Activated CD4-positive, alpha-beta T cell treated with anti-CD3 and anti-CD28 coated beads for 36 hours (primary cell): ENCODE data around the gene FUT2. TPM values are rescaled to one million over a fixed set of nuclear protein-coding genes. Genes with fewer than 3 reads are reported as not detected.
"Not testable (repeated sequence)": the region's sequence is repeated elsewhere in the genome, so short reads cannot be mapped to it uniquely, and the experiment has no call there.

Experiments used
- ATAC-seq: fragments of 200-7000 bp; cut with Tn5 transposase; one replicate; pipeline ENCODE4 v1.10.0; 2021; ENCODE audit warnings: mild to moderate bottlenecking, moderate library complexity
- CTCF ChIA-PET: fragments of 350-600 bp; sonication (Branson Sonifier 250); formaldehyde crosslinking; loops from one replicate; lab custom pipeline; 2021; ENCODE audit warnings: antibody characterized with exemption; lab: Charles Lee
- POLR2A ChIA-PET: fragments of 350-600 bp; sonication (Branson Sonifier 250); formaldehyde crosslinking; loops from one replicate; lab custom pipeline; 2021; ENCODE audit warnings: antibody characterized with exemption, inconsistent platforms; lab: Charles Lee
- DNase-seq: peaks from one replicate; pipeline ENCODE4 v3.0.0-alpha.2; 2020
- H3K27ac Mint-ChIP-seq: one replicate; pipeline ENCODE4 v1.8.0; 2021; ENCODE audit warnings: mixed read lengths
- H3K27me3 Mint-ChIP-seq: one replicate; pipeline ENCODE4 v1.8.0; 2021; ENCODE audit warnings: mixed read lengths
- H3K36me3 Mint-ChIP-seq: one replicate; pipeline ENCODE4 v1.8.0; 2021; ENCODE audit warnings: low read depth, mixed read lengths
- H3K4me1 Mint-ChIP-seq: one replicate; pipeline ENCODE4 v1.8.0; 2021; ENCODE audit warnings: mixed read lengths
- H3K4me3 Mint-ChIP-seq: one replicate; pipeline ENCODE4 v1.8.0; 2021; ENCODE audit warnings: mild to moderate bottlenecking, moderate library complexity, mixed read lengths
- H3K9me3 Mint-ChIP-seq: one replicate; pipeline ENCODE4 v1.8.0; 2021; ENCODE audit warnings: low read depth, mixed read lengths
- intact Hi-C, 2 experiments: fragments of 100-400 bp; cut with DNase I in 1 of 2; cut with micrococcal nuclease in 1 of 2; formaldehyde crosslinking; loops; one replicate each; pipeline versions ENCODE4 v1.14.2 to v1.15.1; 2022 to 2024; cut with DNase I, micrococcal nuclease
- total RNA-seq, 2 experiments: library from RNA; stranded (reverse); gene quantifications; one replicate each; pipeline ENCODE4 v1.2.3, GENCODE V29; 2021

FUT2 gene
- not detected for total RNA-seq

DNA sequence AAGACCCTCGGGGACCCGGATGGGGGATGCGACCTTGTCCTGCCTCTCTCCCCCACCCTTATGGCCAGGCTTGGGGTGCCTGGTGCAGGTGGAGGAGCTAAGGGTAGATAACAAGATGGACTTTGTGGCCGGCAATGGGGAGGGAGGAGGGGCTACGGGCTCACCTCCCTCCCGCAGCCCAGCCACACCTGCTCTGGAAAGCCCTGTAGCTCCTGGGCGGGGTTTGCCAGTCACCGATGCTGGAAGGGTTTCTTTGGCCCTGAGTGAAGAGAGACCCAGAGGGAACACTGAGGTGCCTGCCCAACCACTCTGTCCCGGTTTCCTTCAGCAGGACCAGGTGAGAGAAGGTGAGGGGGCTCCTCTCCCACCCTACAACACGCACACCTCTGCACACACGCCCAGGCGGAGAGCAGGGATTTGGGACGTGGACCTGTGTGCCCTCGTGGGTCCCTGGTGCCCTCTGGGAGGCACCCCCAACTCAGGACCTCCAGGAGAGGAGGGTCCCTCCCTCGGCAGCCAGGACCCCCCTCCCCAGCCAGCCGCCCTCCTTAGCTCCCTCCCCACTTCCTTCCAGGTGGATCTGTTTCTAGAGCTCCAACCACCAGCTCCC lies at the start of gene FUT2:
Gene FUT2, plus strand, starts transcription at position 229 of the 610 bp plus-strand sequence. CDS start 6,986 bp downstream, outside the sequence.
- Mint-ChIP-seq H3K4me3 (no peak within 1 kb of the TSS), H3K36me3 (peaks cover 5% of the 10 kb centered on the region), H3K9me3 (no peaks in the 10 kb centered on the region), H3K27ac (no peak within 1 kb of the TSS), H3K4me1 (peaks cover 10% of the 10 kb centered on the region), H3K27me3 (peaks cover 11% of the 10 kb centered on the region)
- DNase-seq (no peak), ATAC-seq (no peak)
- intact Hi-C loops: no loop called here
- CTCF ChIA-PET: interaction anchor here (0.5 to 1.0 kb wide), 4 partner anchors 12 to 51 kb away, joined by 3 read pairs; partner anchors contain the start of gene IZUMO1
- POLR2A ChIA-PET: no interaction called here

DNA sequence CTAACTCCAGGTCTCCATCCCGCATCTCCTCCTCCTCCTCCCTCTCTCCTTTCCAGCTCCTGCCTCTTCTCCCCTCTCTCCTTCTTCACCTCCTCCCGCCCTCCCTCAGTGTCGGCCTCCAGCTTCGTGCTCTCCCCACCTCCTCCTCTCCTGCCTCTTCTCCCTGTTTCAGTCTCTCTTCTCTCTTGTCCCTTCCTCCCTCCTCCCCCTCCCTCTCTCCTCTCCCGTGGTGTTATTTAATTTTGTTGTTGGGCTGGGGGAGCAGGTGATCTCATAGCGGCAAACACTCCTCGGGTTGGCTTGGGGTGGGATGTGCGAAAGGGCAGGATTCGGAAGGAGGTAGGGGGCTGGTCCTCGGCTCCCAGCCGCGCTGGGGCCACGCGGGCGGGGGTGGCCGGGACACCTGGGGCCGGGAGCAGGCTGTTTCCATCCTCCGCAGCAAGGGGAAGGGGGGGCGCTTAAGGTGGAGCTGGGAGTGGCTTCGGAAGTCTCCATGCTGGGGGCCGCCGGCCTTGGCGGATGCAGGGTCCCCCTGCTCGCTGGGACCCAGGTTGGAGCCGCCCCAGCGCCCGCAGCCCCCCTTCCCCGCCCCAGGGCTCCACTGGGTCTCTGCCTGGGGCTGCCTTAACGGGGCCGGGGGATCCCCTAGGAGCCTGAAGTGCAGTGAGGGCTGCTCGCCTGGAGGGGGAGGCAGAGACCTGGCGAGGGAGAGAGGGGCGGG lies 49.6 kb upstream of the FUT2 start, which contains the start of gene CA11:
Gene CA11, minus strand, starts transcription at position 187 of the 721 bp plus-strand sequence. CDS start 555 bp downstream, outside the sequence.
- Mint-ChIP-seq H3K36me3 (no peaks in the 10 kb centered on the region), H3K4me1 (peaks cover 44% of the 10 kb centered on the region), H3K9me3 (no peaks in the 10 kb centered on the region), H3K4me3 (peak within 1 kb of the TSS; percentile 79), H3K27ac (peak within 1 kb of the TSS; percentile 88), H3K27me3 (no peaks in the 10 kb centered on the region)
- POLR2A ChIA-PET: interaction anchor here (1.2 to 2.2 kb wide), 3 partner anchors 12 to 347 kb away, joined by 4 to 9 read pairs (median 7); partner anchors contain the start of genes GYS1, RPL18, RUVBL2 and SPHK2
- ATAC-seq (peak; percentile 85), DNase-seq (peak; percentile 96)
- intact Hi-C loops: loop anchor here (1.0 to 5.0 kb wide), 13 partner anchors 8 to 347 kb away; partner anchors contain the start of genes GYS1 (in 1 of the 2), RPL18 (in 1 of the 2), RUVBL2 (in 1 of the 2) and SPHK2 (in 1 of the 2)
- CTCF ChIA-PET: interaction anchor here (0.6 to 2.4 kb wide), 12 partner anchors 12 to 347 kb away, joined by 3 to 13 read pairs (median 4); partner anchors contain the start of genes GYS1 and RUVBL2

- Mint-ChIP-seq H3K27ac (peak overlapping the region; percentile 70), H3K4me1 (peaks cover 46% of the 10 kb centered on the region), H3K36me3 (no peaks in the 10 kb centered on the region), H3K27me3 (no peaks in the 10 kb centered on the region), H3K4me3 (peak overlapping the region; percentile 79), H3K9me3 (no peaks in the 10 kb centered on the region)
- DNase-seq: no peak
- intact Hi-C loops: loop anchor here (1.0 to 5.0 kb wide), 13 partner anchors 8 to 347 kb away; partner anchors contain the start of genes GYS1 (in 1 of the 2), RPL18 (in 1 of the 2), RUVBL2 (in 1 of the 2) and SPHK2 (in 1 of the 2)
- ChIA-PET CTCF (interaction anchor here (1.0 to 2.4 kb wide), 6 partner anchors 12 to 347 kb away, joined by 3 to 13 read pairs (median 4); partner anchors contain the start of genes GYS1 and RUVBL2), POLR2A (interaction anchor here (1.7 kb wide), 1 partner anchor 12 kb away, joined by 7 read pairs; no protein-coding TSS in a partner anchor)
- no peak for ATAC-seq
Observed at GRCh38 chr19:48646722-48647216, 49.0 kb upstream of the FUT2 start.

GRCh38 chr19:48648134-48648533 lies 47.6 kb upstream of the FUT2 start:
- H3K27me3 Mint-ChIP-seq: no peaks in the 10 kb centered on the region
- intact Hi-C loops: loop anchor here in 1 of 2 experiments (5.0 kb wide), 1 partner anchor 194 kb away; no protein-coding TSS in a partner anchor
- no peaks in the 10 kb centered on the region for H3K36me3 Mint-ChIP-seq
- H3K9me3 Mint-ChIP-seq: no peaks in the 10 kb centered on the region
- CTCF ChIA-PET: interaction anchor here (0.6 kb wide), 1 partner anchor 28 kb away, joined by 3 read pairs; no protein-coding TSS in a partner anchor
- peaks cover 55% of the 10 kb centered on the region for H3K4me1 Mint-ChIP-seq
- no peak overlapping the region for H3K4me3 Mint-ChIP-seq
- DNase-seq (no peak), ATAC-seq (no peak)
- peak overlapping the region; percentile 40 for H3K27ac Mint-ChIP-seq
- POLR2A ChIA-PET: no interaction called here

- no peaks in the 10 kb centered on the region for H3K27me3 Mint-ChIP-seq
- POLR2A ChIA-PET: interaction anchor here (0.6 kb wide), 1 partner anchor 186 kb away, joined by 4 read pairs; no protein-coding TSS in a partner anchor
- DNase-seq: no peak
- no peak overlapping the region for H3K27ac Mint-ChIP-seq
- ATAC-seq: no peak
- H3K4me3 Mint-ChIP-seq: no peak overlapping the region
- H3K9me3 Mint-ChIP-seq: no peaks in the 10 kb centered on the region
- H3K36me3 Mint-ChIP-seq: no peaks in the 10 kb centered on the region
- H3K4me1 Mint-ChIP-seq: peaks cover 39% of the 10 kb centered on the region
- intact Hi-C loops: no loop called here
- CTCF ChIA-PET: interaction anchor here (0.8 kb wide), 1 partner anchor 140 kb away, joined by 4 read pairs; no protein-coding TSS in a partner anchor
Observed at GRCh38 chr19:48650974-48651682, 44.6 kb upstream of the FUT2 start.

GRCh38 chr19:48651683-48652048 lies 44.1 kb upstream of the FUT2 start:
- ATAC-seq (no peak), DNase-seq (no peak)
- H3K27me3 Mint-ChIP-seq: no peaks in the 10 kb centered on the region
- H3K9me3 Mint-ChIP-seq: no peaks in the 10 kb centered on the region
- H3K4me1 Mint-ChIP-seq: peaks cover 36% of the 10 kb centered on the region
- H3K36me3 Mint-ChIP-seq: no peaks in the 10 kb centered on the region
- POLR2A ChIA-PET: interaction anchor here (0.6 kb wide), 1 partner anchor 186 kb away, joined by 4 read pairs; no protein-coding TSS in a partner anchor
- intact Hi-C loops: no loop called here
- no peak overlapping the region for H3K27ac Mint-ChIP-seq
- CTCF ChIA-PET: no interaction called here
- H3K4me3 Mint-ChIP-seq: no peak overlapping the region

GRCh38 chr19:48654299-48655059 lies 41.3 kb upstream of the FUT2 start:
- no peaks in the 10 kb centered on the region for H3K36me3 Mint-ChIP-seq
- intact Hi-C loops: no loop called here
- ATAC-seq (no peak), DNase-seq (no peak)
- no peaks in the 10 kb centered on the region for H3K9me3 Mint-ChIP-seq
- no peak overlapping the region for H3K4me3 Mint-ChIP-seq
- POLR2A ChIA-PET: no interaction called here
- CTCF ChIA-PET: no interaction called here
- peaks cover 16% of the 10 kb centered on the region for H3K4me1 Mint-ChIP-seq
- H3K27me3 Mint-ChIP-seq: no peaks in the 10 kb centered on the region
- H3K27ac Mint-ChIP-seq: no peak overlapping the region

DNA sequence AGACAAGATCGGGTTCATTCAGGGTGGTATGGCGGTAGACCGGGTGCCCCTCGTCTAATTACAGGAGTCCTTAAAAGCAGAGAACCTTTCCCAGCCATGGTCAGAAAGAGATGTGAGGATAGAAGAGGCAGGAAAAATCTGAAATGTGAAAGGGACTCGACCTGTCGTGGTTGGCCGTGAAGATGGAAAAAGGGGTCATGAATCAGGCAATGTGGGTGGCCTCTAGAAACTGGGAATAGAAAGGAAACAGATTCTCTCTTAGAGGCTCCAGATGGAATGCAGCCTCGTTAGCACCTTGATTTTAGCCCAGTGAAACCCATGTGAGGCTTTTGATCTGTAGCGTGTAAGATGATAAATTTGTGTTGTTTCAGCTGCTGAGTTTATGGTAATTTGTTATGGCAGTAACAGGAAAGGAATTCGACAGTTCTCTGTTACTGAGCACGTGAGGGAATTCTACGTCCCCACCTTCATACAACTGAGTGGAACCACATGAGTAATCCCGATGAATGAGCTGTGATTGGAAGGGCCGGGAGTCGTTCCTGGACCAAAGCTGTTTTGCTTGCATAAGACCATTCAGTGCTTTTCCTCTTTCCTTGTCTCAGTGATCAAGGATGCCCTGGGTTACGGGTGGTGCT lies 38.8 kb upstream of the FUT2 start:
- no peaks in the 10 kb centered on the region for H3K36me3 Mint-ChIP-seq
- H3K9me3 Mint-ChIP-seq: no peaks in the 10 kb centered on the region
- ATAC-seq (no peak), DNase-seq (no peak)
- ChIA-PET POLR2A (no interaction called here), CTCF (interaction anchor here (1.4 to 2.3 kb wide), 2 partner anchors 11 to 19 kb away, joined by 5 to 6 read pairs; partner anchors contain the start of gene CA11)
- H3K4me1 Mint-ChIP-seq: peaks cover 14% of the 10 kb centered on the region
- no peak overlapping the region for H3K27ac Mint-ChIP-seq
- intact Hi-C loops: no loop called here
- no peak overlapping the region for H3K4me3 Mint-ChIP-seq
- no peaks in the 10 kb centered on the region for H3K27me3 Mint-ChIP-seq

DNA sequence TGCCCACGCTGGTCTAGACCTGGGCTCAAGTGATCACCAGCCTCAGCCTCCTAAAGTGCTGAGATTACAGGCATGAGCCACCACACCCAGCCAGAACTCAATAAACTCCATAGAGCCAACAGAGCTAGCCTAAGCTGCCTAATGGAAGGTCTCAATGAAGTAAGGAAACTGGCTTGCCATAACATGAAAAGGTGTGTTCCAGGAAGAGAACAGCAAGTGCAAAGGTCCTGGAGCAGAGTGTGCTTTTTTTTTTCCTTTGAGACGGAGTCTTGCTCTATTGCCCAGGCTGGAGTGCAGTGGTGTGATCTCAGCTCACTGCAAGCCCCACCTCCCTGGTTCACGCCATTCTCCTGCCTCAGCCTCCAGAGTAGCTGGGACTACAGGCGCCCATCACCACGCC lies 37.9 kb upstream of the FUT2 start:
- H3K27ac Mint-ChIP-seq, intact Hi-C loops, H3K4me3 Mint-ChIP-seq, H3K36me3 Mint-ChIP-seq, DNase-seq, H3K9me3 Mint-ChIP-seq, POLR2A ChIA-PET, H3K4me1 Mint-ChIP-seq, H3K27me3 Mint-ChIP-seq, ATAC-seq: not testable (repeated sequence)
- CTCF ChIA-PET: interaction anchor here (1.4 to 2.3 kb wide), 2 partner anchors 12 to 18 kb away, joined by 5 to 6 read pairs; partner anchors contain the start of gene CA11
